HG02938 (cell line): ENCODE data around the gene TMEM41B.
A peak's percentile ranks its signal among the peaks of the same experiment; 100 is the strongest.

Experiments used
- ATAC-seq: cut with Tn5 transposase; IDR thresholded peaks from one replicate; pipeline ENCODE4 v1.9.1; 2021; ENCODE audit warnings: mild to moderate bottlenecking, moderate library complexity; ENCODE audit not compliant: unreplicated experiment

Gene TMEM41B

DNA sequence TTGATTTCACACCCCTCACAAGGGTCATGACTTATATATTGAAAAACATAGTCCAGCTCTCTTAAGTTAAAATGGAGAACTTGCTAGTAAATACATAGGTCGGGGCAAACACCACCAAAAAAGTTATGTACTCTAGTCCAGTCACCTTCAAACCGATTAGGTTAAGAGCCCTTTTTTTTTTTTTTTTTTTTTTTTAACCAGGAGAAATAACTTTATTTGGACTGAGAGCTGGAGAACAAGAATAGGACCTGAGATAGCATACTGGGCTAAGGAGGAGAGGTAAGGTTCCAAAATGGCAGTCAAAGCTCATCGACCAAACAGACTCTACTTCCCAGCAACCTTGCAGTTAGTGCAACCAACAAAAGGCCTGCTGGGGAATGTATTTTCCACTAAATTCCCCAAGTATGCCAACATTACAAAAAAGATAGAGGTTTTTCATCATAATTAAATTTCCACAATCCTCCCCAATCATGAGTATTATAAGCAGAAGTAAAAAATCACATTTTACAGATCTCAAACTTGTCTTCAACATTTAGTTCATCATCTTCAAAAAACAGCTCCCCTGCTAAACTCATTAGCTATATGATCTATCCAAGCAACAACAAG lies 3.8 kb downstream of the TMEM41B start:
- no peak for ATAC-seq

DNA sequence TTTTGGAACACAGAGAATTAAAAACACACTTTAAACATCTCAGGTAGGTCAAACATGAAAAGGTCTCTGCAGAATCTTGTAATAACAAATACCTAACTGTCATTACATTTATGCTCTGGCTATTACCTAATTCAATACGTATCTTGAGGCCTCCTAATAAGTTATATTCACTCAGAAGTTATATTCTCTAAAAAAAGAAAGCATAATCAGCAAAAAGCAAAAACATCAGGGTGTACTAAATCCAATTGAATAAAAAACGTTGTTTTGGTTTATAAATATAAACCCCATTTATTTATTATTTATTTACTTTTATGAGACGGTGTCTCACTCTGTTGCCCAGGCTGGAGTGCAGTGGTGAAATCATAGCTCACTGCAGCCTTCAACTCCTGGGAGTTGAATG lies 10.2 kb downstream of the TMEM41B start:
- no peak for ATAC-seq

DNA sequence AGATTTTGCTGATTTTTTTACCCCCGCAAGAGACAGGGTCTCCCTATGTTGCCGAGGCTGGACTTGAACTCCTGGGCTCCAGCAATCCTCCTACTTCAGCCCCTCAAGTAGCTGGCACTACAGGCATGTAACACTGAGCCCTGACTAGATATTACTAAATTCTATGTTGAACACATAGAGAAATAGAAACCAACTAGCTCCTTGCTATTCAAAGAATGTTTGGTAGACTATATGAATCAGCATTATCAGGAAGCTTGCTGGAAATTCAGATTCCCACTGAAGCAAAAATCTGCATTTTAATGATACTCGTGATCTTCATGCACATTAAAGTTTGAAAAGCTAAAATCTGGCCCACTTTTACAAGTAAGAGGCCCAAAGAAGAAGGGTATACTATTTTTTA lies 11.9 kb downstream of the TMEM41B start:
- no peak for ATAC-seq

DNA sequence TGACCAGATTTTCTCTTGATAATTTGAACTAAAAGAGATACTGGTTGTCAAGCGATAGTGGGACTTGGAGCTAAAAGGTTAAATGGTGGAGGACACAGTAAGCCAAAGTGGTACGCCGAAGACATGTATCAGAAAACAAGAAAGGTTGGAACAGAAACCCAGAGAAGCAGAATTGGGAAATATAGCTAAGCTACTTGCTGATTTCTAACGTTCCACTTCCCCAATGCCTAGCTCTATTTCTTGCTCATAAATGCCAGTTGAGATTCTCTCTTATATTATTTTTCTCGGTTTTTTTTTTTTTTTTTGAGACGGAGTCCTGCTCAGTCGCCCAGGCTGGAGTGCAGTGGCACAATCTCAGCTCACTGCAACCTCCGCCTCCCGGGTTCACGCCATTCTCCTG lies 12.7 kb downstream of the TMEM41B start:
- no peak for ATAC-seq

DNA sequence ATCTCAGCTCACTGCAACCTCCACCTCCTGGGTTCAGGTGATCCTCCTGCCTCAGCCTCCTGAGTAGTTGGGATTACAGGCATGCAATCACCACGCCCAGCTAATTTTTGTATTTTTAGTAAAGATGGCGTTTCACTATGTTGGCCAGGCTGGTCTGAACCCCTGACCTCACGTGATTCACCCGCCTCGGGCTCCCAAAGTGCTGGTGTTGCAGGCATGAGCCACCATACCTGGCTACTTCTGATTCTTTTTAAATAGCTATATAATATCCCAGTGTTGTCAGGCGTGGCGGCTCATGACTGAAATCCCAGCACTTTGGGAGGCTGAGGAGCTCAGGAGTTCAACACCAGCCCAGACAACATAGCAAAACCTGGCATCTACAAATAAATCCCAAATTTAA lies 20.7 kb downstream of the TMEM41B start:
- ATAC-seq, result no peak

DNA sequence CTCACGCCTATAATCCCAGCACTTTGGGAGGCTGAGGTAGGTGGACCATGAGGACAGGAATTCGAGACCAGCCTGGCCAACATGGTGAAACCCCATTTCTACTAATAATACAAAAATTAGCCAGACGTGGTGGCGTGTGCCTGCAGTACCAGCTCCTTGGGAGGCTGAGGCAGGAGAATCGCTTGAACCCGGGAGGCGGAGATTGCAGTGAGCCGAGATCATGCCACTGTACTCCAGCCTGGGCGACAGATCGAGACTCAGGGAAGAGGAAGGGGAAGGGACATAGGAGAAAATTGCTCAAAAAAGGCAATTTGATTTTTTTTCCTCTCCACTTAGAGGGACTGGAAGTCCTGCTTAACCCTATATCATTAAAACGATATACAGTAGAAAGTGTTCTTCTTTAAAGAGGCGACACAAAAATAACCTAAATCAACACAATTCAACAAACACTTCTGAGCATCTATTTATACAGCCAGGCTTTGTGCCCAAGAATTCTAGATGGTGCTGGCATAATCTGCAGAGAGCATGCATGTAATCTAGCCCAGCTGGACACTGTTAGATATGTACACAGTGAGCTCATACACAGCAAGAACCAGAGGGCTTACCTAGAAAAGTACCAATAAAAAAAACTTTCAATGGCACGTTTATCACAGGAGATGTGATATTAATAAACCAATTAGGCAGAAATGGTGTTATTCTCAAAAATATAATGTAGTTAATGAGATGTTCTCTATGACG lies 28.4 kb downstream of the TMEM41B start:
- no peak for ATAC-seq

DNA sequence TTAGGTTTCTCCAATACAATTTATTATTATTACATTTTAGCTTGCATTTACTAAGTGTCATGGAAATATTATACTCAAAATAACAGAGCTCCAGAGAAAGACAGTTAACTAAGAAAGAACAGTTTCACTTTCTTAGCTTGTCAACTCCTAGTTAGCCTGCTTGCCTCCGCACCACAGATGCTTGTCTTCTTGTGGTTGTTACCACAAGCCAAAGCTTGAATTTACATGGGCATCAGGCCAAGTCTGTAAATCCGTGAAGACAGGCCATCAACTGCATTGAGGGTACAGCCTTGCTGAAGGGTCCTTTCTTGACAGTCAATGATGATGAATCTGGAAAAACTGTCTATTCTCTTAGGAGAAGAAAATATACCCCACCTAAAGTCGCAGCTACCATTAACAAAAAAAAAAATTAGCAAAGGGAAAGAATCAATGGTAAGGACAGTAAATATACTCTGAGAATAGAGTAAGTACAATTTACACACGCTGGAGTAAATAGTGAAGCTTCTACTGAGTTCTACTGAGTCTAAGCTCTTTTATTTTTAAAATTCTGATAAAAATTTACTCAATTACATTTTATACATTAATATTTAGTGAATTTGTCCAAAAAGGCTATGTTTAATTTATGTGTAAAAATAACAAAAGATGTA lies 33.6 kb downstream of the TMEM41B start:
- ATAC-seq, result peak; percentile 72

DNA sequence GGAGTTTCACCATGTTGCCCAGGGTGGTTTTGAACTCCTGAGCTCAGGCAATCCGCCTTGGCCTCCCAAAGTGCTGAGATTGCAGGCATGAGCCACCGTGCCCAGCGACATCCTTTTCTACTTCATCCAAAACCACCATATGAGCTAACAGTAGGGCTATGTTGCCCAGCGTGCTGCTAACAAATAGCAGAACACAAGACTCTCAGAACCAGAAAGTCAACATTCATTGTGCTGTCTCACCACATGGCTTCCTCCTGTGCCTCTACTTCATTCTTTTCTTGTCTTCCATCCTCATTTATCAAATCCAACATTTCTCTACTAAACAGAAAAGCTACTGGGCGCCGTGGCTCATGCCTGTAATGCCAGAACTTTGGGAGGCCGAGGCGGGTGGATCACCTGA lies 37.2 kb downstream of the TMEM41B start:
- ATAC-seq, result no peak

DNA sequence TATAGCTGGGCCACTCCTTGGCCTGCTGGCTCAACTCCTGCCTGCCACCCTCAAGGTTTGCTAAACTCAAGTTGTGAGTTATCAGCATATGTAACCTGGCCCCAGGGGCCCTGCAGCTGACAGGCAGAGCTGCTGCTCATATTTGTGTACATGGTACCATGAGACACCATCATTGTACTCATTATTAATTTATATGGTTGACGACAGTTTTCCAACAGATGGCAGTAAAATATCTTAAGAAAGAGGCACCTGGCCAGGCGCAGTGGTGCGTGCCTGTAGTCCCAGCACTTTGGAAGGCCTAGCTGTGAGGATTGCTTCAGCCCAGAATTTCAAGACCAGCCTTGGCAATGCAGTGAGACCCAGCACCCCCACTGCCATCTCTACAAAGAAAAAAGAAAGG lies 37.8 kb downstream of the TMEM41B start:
- no peak for ATAC-seq

DNA sequence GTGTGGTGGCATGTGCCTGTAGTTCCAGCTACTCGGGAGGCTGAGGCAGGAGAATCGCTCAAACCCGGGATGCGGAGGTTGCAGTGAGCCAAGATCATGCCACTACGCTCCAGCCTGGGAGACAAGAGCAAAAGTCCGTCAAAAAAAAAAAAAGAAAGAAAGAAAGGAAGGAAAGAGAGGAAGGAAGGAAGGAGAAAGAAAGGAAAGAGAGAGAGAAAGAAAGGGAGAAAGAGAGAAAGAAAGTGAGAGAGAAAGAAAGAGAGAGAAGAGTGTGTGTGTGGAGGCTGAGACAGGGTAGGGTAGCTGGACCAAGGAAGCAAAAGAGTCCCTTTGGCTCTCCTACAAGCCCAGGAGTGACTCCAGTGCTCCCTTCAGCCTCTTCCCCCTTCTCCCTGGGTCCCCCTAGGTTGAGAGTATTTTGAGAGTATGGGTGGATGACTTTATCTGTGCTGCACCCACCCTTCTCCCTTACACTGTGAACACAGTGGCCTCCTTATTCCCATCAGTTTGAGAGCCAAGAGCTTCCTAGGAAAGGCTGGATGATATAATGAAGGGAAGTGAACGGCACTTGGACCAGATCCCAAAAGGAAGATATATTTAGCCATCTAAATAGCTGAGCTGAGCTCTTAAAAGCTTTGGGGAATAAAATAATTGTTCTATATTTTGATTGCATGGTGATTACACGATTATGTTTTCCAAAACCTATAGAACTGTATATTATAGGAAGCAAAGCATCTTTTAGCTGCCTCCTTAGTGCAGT lies 39.7 kb downstream of the TMEM41B start:
- no peak for ATAC-seq

DNA sequence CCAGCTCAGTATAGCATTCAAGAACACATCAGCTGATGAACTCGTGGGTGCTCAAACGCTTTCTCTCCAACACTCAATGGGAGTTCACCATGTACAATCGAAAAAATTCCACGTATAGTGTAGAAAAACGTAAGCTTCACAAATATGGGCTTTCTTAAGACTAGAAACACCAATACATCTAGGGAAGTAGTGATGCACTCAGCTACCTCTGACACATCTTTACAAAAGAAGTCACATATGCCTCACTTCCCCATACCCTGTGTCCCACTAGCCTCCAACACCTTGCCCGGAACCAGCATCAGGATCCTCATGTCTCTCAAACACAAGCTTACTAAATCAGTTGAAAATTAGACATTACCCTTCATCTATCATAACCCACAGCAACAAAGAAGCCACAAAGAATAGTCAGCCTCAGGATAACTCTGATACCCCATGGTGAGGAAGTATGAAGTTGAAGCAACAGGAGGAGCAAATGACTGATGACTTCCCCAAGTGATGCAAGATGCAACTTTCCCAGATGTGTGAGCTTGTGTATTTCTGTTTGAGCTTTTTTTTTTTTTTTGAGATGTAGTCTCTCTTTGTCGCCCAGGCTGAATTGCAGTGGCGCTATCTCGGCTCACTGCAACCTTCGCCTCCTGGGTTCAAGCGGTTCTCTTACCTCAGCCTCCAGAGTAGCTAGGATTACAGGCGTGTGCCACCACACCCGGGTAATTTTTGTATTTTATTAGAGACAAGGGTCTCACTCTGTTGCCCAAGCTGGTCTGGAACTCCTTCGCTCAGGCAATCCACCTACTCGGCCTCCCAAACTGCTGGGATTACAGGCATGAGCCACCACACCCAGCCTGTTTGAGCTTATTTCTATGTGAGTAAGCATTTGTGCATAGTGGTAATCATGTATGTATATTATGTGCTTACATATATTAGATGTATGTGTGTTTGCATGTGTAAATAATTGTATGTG lies 40.7 kb downstream of the TMEM41B start:
- no peak for ATAC-seq

DNA sequence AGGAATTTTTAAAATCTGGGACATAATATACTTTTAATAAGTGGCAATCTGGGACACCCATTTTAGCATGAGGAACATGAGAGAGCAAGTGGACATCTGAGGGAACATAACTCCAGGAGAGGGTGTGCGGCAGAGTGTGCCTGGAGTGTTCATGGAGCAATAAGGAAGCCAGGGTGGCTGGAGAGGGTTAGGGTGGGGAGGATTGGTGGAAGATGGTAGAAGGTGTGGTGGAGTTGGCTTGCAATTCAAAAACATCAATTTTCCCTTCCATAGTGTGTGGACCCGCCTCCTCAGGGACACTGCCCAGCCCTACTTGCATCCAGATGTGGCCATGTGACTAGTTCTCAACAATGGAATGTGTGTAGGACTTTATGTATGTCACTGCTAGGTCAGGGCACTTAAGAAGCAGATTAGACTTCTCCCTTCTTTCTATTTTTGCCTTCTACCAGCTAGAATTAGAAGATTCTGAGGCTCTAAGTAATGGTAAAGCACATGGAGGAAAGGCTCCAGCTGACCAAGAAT lies 44.8 kb downstream of the TMEM41B start:
- no peak for ATAC-seq

DNA sequence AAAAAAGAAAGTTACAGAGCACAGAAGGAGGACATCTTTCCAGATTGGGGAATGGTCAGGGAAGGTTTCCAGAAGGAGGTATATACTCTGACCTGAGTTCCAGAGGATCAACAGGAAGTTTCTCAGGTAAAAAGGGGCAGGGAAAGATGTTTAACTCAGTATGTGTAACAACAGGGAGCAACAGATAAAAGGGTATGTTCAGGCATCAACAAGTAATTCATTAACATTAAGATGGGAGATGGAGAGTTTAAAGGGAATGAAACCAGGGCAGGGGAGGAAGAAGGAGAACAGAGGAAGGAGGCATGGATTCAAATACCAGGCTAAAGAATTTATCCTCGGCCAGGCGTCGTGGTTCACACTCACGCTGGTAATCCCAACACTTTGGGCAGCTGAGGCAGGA lies 46.7 kb downstream of the TMEM41B start:
- ATAC-seq, result no peak

DNA sequence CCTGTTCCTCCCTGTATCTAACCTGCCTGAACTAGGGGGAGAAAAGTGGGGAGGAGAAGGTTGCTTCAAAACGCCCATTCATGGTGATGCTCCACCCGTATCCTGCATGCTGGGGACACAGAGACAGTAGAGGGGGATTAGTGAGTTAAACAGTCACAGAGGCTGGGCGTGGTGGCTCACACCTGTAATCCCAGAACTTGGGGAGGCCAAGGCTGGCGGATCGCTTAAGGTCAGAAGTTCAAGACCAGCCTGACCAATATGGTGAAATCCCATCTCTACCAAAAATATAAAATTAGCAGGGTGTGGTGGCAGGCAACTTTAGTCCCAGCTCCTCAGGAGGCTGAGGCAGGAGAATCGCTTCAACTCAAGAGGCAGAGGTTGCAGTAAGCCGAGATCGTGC lies 47.5 kb downstream of the TMEM41B start:
- ATAC-seq, result no peak

DNA sequence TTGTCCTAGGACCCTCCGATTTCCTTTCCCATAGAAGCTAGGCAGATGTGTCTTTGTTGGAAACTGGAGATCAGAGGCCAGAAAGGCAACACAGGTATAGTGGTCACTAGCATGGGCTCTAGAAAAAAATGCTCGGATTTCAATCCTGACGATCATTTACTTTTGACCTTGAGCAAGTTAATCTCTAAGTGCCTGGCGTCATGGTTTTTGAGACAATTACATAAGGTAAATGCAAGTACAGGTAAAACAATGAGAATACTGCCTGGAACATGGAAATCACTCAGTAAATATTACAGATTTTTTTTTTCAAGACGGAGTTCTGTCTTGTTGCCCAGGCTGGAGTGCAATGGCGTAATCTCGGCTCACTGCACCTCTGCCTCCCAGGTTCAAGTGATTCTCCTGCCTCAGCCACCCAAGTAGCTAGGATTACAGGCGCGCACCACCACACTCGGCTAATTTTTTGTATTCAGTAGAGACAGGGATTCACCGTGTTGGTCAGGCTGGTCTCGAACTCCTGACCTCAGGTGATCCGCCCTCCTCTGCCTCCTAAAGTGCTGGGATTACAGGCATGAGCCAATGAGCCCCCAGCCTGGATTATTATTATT lies 48.2 kb downstream of the TMEM41B start:
- no peak for ATAC-seq

DNA sequence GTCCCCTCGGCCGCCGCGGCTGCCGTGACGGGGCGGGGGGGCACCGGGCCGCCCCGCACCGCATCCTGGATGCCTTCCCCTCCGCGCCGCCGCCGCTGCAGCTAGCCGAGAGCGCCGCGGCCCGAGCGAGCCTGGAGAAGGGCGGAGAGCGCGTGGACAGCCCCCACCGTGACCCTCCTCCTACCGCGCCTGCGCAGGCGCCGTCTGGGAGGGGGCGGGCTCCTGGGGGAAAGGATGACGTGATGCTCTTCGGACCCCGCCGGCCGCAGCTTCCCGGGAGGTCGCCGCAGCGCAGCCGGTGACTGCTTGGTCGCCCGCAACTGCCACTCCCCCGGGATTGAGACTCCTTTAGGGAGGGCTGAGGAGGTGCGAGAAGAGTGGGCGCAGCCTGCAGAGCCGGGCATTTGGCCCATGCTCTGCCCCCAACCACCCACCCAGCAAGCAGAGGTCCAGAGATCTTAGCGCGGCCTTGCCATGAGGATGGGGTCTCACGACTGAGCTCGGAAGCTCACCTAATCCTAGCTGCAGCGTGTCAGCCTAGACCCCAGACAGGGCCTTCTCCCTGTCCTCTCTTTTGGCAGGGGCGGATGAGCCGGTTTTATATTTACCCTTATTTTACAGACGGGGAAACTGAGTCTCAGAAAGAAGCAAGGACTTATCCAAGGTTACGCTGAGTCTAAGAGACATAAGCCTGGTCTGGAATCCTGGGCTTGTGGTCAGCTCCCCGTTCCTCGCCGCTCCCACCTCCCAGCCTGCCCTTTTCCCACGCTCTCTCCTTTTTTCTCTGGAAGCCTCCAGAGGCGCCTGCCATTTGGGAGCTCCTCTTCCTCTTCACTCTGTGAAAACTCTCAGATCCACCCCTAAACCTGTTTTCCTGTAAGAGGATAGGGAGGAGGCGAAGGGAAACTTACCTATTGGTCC lies 48.9 kb downstream of the TMEM41B start, which contains the start of gene DENND5A:
DENND5A (minus strand) TSS at position 140 of the 921 bp plus-strand sequence. CDS start 281 bp downstream, outside the sequence.
- no peak for ATAC-seq

DNA sequence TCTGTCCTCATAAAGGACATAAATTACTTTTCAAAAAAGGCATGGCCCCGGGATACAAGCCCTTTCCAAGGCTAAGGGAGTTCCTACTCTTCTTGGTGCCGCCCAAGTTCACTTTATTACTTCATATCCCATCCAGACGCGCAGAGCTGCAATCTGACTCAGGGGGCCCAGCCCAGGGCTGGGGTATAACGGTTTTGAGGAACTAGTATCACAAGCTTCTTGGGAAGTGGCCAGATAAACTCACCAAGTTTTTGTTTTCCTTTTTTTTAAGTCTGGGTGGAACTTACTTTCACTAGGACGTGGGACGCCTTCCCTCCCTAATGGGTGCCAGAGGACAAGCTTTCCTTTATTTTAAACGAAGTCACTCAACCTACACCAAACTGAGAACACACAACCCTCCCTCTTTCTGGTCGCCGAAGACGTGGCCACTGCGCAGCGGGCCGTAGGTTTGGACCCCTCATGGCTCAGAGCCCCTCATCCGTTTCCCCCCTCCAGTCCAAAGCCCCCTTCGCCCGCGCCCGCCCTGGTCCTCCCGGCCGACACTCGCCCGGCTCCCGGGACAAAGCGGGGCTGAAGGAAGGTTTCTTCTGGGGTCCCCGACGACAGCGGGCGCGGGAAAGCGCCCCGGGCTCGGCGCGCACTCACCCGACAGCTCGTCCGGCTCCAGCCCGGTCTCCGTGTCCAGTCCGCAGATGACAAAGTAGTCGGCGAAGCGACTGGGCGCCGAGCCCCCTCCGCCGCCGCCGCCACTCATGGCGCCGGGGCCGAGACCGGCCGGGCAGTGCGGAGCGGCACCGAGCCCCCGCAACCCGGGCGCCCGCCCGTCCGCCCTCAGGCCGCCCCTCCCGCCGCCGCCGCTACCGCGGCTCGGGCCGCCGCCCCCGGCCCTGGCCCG lies 49.8 kb downstream of the TMEM41B start:
- no peak for ATAC-seq
